ENCODE data around the gene FTO. TPM values are rescaled to one million over a fixed set of nuclear protein-coding genes. Genes with fewer than 3 reads are reported as not detected.

FTO gene
- polyA plus RNA-seq, 1 donor from 2014 or later, result 80.1 TPM

DNA sequence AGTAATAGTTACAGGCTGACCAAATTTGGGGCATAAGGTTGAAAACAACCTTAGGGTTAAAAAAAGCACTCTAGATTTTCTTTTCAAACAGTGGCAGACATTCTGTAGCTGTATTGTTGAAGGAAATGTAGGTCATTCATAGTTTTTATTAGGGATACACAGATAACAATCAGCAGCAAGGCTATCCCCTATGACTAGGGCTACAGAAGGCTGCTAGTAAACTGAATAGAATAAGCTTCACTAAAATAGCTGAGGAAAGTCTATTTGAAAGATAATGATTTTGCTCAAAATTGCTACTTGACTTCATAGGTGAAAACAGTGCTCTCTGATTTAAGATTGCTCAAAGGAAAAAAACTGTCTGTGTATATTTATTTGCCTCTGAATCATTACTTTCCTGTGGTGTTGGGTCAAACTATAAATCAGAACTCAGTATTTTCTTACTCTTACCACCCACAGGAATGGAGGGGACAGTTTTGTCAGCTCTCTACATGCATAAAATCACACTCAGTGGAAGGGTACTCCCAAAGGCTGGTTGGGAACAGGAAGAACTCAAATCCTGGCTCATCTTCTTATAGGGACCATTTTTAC is 25.1 kb upstream of the FTO start:
- no peak overlapping the region for H3K4me2 ChIP-seq (ENCODE audit: low read length)
- no peaks in the 10 kb centered on the region for H4K20me1 ChIP-seq (ENCODE audit: insufficient read depth)
- no peak overlapping the region for H2AFZ ChIP-seq (ENCODE audit: low read depth, low read length)
- no peaks in the 10 kb centered on the region for H3K9me2 ChIP-seq (ENCODE audit: insufficient read depth, low read length)
- H3F3A ChIP-seq (ENCODE audit: insufficient read depth, low read length, poor library complexity, severe bottlenecking), result no peaks in the 10 kb centered on the region
- H3K27me3 ChIP-seq (ENCODE audit: insufficient read depth, low read depth, low read length), result no peaks in the 10 kb centered on the region
- TF ChIP-seq, protein P1, sequence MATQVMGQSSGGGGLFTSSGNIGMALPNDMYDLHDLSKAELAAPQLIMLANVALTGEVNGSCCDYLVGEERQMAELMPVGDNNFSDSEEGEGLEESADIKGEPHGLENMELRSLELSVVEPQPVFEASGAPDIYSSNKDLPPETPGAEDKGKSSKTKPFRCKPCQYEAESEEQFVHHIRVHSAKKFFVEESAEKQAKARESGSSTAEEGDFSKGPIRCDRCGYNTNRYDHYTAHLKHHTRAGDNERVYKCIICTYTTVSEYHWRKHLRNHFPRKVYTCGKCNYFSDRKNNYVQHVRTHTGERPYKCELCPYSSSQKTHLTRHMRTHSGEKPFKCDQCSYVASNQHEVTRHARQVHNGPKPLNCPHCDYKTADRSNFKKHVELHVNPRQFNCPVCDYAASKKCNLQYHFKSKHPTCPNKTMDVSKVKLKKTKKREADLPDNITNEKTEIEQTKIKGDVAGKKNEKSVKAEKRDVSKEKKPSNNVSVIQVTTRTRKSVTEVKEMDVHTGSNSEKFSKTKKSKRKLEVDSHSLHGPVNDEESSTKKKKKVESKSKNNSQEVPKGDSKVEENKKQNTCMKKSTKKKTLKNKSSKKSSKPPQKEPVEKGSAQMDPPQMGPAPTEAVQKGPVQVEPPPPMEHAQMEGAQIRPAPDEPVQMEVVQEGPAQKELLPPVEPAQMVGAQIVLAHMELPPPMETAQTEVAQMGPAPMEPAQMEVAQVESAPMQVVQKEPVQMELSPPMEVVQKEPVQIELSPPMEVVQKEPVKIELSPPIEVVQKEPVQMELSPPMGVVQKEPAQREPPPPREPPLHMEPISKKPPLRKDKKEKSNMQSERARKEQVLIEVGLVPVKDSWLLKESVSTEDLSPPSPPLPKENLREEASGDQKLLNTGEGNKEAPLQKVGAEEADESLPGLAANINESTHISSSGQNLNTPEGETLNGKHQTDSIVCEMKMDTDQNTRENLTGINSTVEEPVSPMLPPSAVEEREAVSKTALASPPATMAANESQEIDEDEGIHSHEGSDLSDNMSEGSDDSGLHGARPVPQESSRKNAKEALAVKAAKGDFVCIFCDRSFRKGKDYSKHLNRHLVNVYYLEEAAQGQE (IDR thresholded peaks at IDR 0.05; ENCODE audit: borderline replicate concordance), result no peak
- TF ChIP-seq, protein P2, sequence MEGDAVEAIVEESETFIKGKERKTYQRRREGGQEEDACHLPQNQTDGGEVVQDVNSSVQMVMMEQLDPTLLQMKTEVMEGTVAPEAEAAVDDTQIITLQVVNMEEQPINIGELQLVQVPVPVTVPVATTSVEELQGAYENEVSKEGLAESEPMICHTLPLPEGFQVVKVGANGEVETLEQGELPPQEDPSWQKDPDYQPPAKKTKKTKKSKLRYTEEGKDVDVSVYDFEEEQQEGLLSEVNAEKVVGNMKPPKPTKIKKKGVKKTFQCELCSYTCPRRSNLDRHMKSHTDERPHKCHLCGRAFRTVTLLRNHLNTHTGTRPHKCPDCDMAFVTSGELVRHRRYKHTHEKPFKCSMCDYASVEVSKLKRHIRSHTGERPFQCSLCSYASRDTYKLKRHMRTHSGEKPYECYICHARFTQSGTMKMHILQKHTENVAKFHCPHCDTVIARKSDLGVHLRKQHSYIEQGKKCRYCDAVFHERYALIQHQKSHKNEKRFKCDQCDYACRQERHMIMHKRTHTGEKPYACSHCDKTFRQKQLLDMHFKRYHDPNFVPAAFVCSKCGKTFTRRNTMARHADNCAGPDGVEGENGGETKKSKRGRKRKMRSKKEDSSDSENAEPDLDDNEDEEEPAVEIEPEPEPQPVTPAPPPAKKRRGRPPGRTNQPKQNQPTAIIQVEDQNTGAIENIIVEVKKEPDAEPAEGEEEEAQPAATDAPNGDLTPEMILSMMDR (IDR thresholded peaks at IDR 0.05; ENCODE audit: poor library complexity, severe bottlenecking), result no peak
- TF ChIP-seq TAF1 (IDR thresholded peaks at IDR 0.05; ENCODE audit: low read depth), result no peak
- no peak for TF ChIP-seq EP300 (conservative IDR thresholded peaks at IDR 0.05; ENCODE audit: poor library complexity, severe bottlenecking)
- TF ChIP-seq RAD21 (conservative IDR thresholded peaks at IDR 0.05), result no peak
- no peak for TF ChIP-seq MXI1 (conservative IDR thresholded peaks at IDR 0.05; ENCODE audit: poor library complexity, severe bottlenecking)
- no peak for TF ChIP-seq SMC3 (conservative IDR thresholded peaks at IDR 0.05; ENCODE audit: poor library complexity)
- TF ChIP-seq POLR2AphosphoS5 (IDR thresholded peaks at IDR 0.05), result no peak
- TF ChIP-seq EZH2 (IDR thresholded peaks at IDR 0.05; ENCODE audit: borderline replicate concordance, insufficient read depth, low read length, poor library complexity, severe bottlenecking), result no peak
- no peak overlapping the region for H3K4me3 ChIP-seq (ENCODE audit: low read length)
- H3K36me3 ChIP-seq (ENCODE audit: insufficient read depth, low read length), result no peaks in the 10 kb centered on the region
- no peak overlapping the region for H3K27ac ChIP-seq (ENCODE audit: low read length)
- H3K79me2 ChIP-seq (replicated peaks; ENCODE audit: insufficient read depth, low read length), result no peaks in the 10 kb centered on the region
- no peaks in the 10 kb centered on the region for H3K9me3 ChIP-seq (ENCODE audit: low read length)
- no peak overlapping the region for H3K9ac ChIP-seq (ENCODE audit: low read length)

DNA sequence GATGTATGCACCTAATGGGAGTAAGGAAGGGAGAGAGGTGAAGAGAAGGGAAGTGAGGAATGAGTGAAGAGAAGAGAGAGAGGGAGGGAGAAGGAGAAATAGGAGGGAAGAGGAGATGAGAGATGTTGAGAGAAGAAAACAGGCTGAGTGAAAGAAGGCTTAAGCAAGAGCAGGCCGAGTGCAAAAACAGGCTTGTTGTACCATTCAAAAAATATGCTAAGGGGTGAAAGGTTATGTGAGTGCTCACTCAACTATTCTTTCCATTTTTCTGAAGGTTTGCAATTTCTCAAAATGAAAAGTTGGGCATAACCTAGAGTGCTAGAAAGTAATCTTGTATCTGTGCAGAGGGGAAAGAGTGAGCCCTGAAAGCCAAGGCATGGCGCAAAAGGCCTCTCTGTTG is 23.2 kb upstream of the FTO start:
- H3K4me2 ChIP-seq (ENCODE audit: low read length), result no peak overlapping the region
- no peaks in the 10 kb centered on the region for H3K27me3 ChIP-seq (ENCODE audit: insufficient read depth, low read depth, low read length)
- no peaks in the 10 kb centered on the region for H3K36me3 ChIP-seq (ENCODE audit: insufficient read depth, low read length)
- no peak overlapping the region for H2AFZ ChIP-seq (ENCODE audit: low read depth, low read length)
- H3K27ac ChIP-seq (ENCODE audit: low read length), result no peak overlapping the region
- H3F3A ChIP-seq (ENCODE audit: insufficient read depth, low read length, poor library complexity, severe bottlenecking), result no peaks in the 10 kb centered on the region
- H3K4me3 ChIP-seq (ENCODE audit: low read length), result no peak overlapping the region
- no peak overlapping the region for H3K9ac ChIP-seq (ENCODE audit: low read length)
- TF ChIP-seq EZH2 (IDR thresholded peaks at IDR 0.05; ENCODE audit: borderline replicate concordance, insufficient read depth, low read length, poor library complexity, severe bottlenecking) (no peak), RAD21 (conservative IDR thresholded peaks at IDR 0.05) (no peak), TAF1 (IDR thresholded peaks at IDR 0.05; ENCODE audit: low read depth) (no peak), MXI1 (conservative IDR thresholded peaks at IDR 0.05; ENCODE audit: poor library complexity, severe bottlenecking) (no peak), EP300 (conservative IDR thresholded peaks at IDR 0.05; ENCODE audit: poor library complexity, severe bottlenecking) (no peak), SMC3 (conservative IDR thresholded peaks at IDR 0.05; ENCODE audit: poor library complexity) (no peak), POLR2AphosphoS5 (IDR thresholded peaks at IDR 0.05) (no peak)
- TF ChIP-seq, protein P2 (IDR thresholded peaks at IDR 0.05; ENCODE audit: poor library complexity, severe bottlenecking), result no peak
- TF ChIP-seq, protein P1 (IDR thresholded peaks at IDR 0.05; ENCODE audit: borderline replicate concordance), result no peak
- H3K79me2 ChIP-seq (replicated peaks; ENCODE audit: insufficient read depth, low read length), result no peaks in the 10 kb centered on the region
- H3K9me3 ChIP-seq (ENCODE audit: low read length), result no peaks in the 10 kb centered on the region
- H4K20me1 ChIP-seq (ENCODE audit: insufficient read depth), result no peaks in the 10 kb centered on the region
- no peaks in the 10 kb centered on the region for H3K9me2 ChIP-seq (ENCODE audit: insufficient read depth, low read length)

Data from neural cell (in vitro differentiated cells).